Measurements from ENCODE around the gene HAUS3. TPM values are rescaled to one million over a fixed set of nuclear protein-coding genes. Genes with fewer than 3 reads are reported as not detected.

HAUS3 gene
- total and polyA plus RNA-seq, 2 experiments from 2014 or later: 21.4 to 36.0 TPM

DNA sequence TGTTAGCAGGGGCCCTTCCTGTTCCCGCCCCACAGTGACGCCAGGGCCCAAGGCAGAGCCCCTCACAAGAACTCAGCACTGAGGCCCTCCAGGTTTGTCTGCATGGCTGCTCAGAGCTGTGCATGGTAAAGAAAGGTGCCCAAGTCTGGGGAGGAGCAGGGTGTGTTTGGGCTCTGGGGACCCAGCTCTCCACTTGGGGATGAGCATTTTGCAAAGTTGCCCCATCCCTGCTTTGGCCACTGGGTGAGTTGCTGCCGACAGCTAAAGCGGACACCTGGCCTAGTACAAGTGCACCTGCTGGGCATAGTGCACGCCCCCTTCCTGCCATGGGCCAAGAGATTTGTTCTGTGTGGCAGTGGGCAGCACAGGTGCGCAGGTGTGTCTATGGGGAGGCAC is 22.0 kb upstream of the HAUS3 start:
- no peak for DNase-seq (ENCODE audit: low spot score)
- Histone ChIP-seq H3F3A (replicated peaks; ENCODE audit: low read depth) (no peaks in the 10 kb centered on the region), H3K36me3 (ENCODE audit: insufficient read depth) (no peaks in the 10 kb centered on the region), H3K27ac (ENCODE audit: low read depth) (no peak overlapping the region), H3K27me3 (ENCODE audit: insufficient read depth) (0 out of 2 replicates have a peak, but pooled peaks cover 4% of the 10 kb centered on the region), H2AFZ (no peak overlapping the region), H3K79me2 (replicated peaks; ENCODE audit: insufficient read depth) (no peaks in the 10 kb centered on the region), H3K4me1 (ENCODE audit: insufficient read depth) (peaks cover 1% of the 10 kb centered on the region; the same call in 1 of the 2 replicates), H3K4me2 (no peak overlapping the region), H3K9me2 (ENCODE audit: insufficient read depth) (no peaks in the 10 kb centered on the region), H3K4me3 (no peak overlapping the region), H4K20me1 (replicated peaks; ENCODE audit: insufficient read depth) (no peaks in the 10 kb centered on the region)
- H3K36me3 Mint-ChIP-seq (ENCODE audit: low read depth): no peaks in the 10 kb centered on the region
- H3K9me3 Mint-ChIP-seq: no peaks in the 10 kb centered on the region
- peaks cover 3% of the 10 kb centered on the region for H3K27me3 Mint-ChIP-seq (ENCODE audit: insufficient read depth, low read depth, poor library complexity)
- no peak for ATAC-seq
- H3K4me1 Mint-ChIP-seq: peaks cover 15% of the 10 kb centered on the region; the same call in 2 of the 3 replicates
- no peak overlapping the region for H3K4me3 Mint-ChIP-seq
- no peak for TF ChIP-seq ZNF331 (CRISPR knock-in tag; IDR thresholded peaks at IDR 0.05; ENCODE audit: low read depth)
- TF ChIP-seq EZH2 (IDR thresholded peaks at IDR 0.05; ENCODE audit: low read depth, unreplicated experiment): no peak
- TF ChIP-seq, protein P1, sequence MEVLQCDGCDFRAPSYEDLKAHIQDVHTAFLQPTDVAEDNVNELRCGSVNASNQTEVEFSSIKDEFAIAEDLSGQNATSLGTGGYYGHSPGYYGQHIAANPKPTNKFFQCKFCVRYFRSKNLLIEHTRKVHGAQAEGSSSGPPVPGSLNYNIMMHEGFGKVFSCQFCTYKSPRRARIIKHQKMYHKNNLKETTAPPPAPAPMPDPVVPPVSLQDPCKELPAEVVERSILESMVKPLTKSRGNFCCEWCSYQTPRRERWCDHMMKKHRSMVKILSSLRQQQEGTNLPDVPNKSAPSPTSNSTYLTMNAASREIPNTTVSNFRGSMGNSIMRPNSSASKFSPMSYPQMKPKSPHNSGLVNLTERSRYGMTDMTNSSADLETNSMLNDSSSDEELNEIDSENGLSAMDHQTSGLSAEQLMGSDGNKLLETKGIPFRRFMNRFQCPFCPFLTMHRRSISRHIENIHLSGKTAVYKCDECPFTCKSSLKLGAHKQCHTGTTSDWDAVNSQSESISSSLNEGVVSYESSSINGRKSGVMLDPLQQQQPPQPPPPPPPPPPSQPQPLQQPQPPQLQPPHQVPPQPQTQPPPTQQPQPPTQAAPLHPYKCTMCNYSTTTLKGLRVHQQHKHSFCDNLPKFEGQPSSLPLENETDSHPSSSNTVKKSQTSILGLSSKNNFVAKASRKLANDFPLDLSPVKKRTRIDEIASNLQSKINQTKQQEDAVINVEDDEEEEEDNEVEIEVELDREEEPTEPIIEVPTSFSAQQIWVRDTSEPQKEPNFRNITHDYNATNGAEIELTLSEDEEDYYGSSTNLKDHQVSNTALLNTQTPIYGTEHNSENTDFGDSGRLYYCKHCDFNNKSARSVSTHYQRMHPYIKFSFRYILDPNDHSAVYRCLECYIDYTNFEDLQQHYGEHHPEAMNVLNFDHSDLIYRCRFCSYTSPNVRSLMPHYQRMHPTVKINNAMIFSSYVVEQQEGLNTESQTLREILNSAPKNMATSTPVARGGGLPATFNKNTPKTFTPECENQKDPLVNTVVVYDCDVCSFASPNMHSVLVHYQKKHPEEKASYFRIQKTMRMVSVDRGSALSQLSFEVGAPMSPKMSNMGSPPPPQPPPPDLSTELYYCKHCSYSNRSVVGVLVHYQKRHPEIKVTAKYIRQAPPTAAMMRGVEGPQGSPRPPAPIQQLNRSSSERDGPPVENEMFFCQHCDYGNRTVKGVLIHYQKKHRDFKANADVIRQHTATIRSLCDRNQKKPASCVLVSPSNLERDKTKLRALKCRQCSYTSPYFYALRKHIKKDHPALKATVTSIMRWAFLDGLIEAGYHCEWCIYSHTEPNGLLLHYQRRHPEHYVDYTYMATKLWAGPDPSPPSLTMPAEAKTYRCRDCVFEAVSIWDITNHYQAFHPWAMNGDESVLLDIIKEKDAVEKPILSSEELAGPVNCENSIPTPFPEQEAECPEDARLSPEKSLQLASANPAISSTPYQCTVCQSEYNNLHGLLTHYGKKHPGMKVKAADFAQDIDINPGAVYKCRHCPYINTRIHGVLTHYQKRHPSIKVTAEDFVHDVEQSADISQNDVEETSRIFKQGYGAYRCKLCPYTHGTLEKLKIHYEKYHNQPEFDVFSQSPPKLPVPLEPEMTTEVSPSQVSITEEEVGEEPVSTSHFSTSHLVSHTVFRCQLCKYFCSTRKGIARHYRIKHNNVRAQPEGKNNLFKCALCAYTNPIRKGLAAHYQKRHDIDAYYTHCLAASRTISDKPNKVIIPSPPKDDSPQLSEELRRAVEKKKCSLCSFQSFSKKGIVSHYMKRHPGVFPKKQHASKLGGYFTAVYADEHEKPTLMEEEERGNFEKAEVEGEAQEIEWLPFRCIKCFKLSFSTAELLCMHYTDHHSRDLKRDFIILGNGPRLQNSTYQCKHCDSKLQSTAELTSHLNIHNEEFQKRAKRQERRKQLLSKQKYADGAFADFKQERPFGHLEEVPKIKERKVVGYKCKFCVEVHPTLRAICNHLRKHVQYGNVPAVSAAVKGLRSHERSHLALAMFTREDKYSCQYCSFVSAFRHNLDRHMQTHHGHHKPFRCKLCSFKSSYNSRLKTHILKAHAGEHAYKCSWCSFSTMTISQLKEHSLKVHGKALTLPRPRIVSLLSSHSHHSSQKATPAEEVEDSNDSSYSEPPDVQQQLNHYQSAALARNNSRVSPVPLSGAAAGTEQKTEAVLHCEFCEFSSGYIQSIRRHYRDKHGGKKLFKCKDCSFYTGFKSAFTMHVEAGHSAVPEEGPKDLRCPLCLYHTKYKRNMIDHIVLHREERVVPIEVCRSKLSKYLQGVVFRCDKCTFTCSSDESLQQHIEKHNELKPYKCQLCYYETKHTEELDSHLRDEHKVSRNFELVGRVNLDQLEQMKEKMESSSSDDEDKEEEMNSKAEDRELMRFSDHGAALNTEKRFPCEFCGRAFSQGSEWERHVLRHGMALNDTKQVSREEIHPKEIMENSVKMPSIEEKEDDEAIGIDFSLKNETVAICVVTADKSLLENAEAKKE (CRISPR knock-in tag; IDR thresholded peaks at IDR 0.05): no peak
- no peak for TF ChIP-seq EZH2phosphoT487 (IDR thresholded peaks at IDR 0.05; ENCODE audit: unreplicated experiment)
- no peak for TF ChIP-seq NANOG (IDR thresholded peaks at IDR 0.05; ENCODE audit: borderline replicate concordance)
- no peak for TF ChIP-seq ZNF114 (CRISPR knock-in tag; IDR thresholded peaks at IDR 0.05)
- no peak for TF ChIP-seq JUNB (IDR thresholded peaks at IDR 0.05; ENCODE audit: unreplicated experiment)
- TF ChIP-seq CREB1 (CRISPR knock-in tag; IDR thresholded peaks at IDR 0.05; ENCODE audit: low read depth): no peak
- TF ChIP-seq, protein P2, sequence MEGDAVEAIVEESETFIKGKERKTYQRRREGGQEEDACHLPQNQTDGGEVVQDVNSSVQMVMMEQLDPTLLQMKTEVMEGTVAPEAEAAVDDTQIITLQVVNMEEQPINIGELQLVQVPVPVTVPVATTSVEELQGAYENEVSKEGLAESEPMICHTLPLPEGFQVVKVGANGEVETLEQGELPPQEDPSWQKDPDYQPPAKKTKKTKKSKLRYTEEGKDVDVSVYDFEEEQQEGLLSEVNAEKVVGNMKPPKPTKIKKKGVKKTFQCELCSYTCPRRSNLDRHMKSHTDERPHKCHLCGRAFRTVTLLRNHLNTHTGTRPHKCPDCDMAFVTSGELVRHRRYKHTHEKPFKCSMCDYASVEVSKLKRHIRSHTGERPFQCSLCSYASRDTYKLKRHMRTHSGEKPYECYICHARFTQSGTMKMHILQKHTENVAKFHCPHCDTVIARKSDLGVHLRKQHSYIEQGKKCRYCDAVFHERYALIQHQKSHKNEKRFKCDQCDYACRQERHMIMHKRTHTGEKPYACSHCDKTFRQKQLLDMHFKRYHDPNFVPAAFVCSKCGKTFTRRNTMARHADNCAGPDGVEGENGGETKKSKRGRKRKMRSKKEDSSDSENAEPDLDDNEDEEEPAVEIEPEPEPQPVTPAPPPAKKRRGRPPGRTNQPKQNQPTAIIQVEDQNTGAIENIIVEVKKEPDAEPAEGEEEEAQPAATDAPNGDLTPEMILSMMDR (conservative IDR thresholded peaks at IDR 0.05; ENCODE audit: low read depth in 2 of 2): no peak
- TF ChIP-seq POLR2AphosphoS5 (IDR thresholded peaks at IDR 0.05; ENCODE audit: low read depth): no peak
- TF ChIP-seq, protein P3, sequence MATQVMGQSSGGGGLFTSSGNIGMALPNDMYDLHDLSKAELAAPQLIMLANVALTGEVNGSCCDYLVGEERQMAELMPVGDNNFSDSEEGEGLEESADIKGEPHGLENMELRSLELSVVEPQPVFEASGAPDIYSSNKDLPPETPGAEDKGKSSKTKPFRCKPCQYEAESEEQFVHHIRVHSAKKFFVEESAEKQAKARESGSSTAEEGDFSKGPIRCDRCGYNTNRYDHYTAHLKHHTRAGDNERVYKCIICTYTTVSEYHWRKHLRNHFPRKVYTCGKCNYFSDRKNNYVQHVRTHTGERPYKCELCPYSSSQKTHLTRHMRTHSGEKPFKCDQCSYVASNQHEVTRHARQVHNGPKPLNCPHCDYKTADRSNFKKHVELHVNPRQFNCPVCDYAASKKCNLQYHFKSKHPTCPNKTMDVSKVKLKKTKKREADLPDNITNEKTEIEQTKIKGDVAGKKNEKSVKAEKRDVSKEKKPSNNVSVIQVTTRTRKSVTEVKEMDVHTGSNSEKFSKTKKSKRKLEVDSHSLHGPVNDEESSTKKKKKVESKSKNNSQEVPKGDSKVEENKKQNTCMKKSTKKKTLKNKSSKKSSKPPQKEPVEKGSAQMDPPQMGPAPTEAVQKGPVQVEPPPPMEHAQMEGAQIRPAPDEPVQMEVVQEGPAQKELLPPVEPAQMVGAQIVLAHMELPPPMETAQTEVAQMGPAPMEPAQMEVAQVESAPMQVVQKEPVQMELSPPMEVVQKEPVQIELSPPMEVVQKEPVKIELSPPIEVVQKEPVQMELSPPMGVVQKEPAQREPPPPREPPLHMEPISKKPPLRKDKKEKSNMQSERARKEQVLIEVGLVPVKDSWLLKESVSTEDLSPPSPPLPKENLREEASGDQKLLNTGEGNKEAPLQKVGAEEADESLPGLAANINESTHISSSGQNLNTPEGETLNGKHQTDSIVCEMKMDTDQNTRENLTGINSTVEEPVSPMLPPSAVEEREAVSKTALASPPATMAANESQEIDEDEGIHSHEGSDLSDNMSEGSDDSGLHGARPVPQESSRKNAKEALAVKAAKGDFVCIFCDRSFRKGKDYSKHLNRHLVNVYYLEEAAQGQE (IDR thresholded peaks at IDR 0.05; ENCODE audit: unreplicated experiment): no peak
- TF ChIP-seq STAT1 (IDR thresholded peaks at IDR 0.05; ENCODE audit: unreplicated experiment): no peak
- TF ChIP-seq, protein P4, sequence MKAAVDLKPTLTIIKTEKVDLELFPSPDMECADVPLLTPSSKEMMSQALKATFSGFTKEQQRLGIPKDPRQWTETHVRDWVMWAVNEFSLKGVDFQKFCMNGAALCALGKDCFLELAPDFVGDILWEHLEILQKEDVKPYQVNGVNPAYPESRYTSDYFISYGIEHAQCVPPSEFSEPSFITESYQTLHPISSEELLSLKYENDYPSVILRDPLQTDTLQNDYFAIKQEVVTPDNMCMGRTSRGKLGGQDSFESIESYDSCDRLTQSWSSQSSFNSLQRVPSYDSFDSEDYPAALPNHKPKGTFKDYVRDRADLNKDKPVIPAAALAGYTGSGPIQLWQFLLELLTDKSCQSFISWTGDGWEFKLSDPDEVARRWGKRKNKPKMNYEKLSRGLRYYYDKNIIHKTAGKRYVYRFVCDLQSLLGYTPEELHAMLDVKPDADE (IDR thresholded peaks at IDR 0.05): no peak
- no peak overlapping the region for H3K27ac Mint-ChIP-seq
